ENCODE measurements around the gene NMT1. TPM values are rescaled to one million over a fixed set of nuclear protein-coding genes. Genes with fewer than 3 reads are reported as not detected.

Gene NMT1
- total RNA-seq, 1 donor from 2014 or later: 114 TPM

GRCh38 chr17:45098869-45099616, 37.9 kb downstream of the NMT1 start:
- peak; percentile 92 for DNase-seq

GRCh38 chr17:45101546-45101882, 40.4 kb downstream of the NMT1 start:
- intact Hi-C loops (cut with micrococcal nuclease): no loop called here
- ATAC-seq (no peak), DNase-seq (peak; percentile 13)

More at GRCh38 chr17:45098869-45099616, 37.9 kb downstream of the NMT1 start:
- intact Hi-C loops (cut with micrococcal nuclease): loop anchor here (10.0 kb wide), 1 partner anchor 184 kb away; the partner anchor contains the start of gene GFAP
- peak; percentile 75 for ATAC-seq

DNA sequence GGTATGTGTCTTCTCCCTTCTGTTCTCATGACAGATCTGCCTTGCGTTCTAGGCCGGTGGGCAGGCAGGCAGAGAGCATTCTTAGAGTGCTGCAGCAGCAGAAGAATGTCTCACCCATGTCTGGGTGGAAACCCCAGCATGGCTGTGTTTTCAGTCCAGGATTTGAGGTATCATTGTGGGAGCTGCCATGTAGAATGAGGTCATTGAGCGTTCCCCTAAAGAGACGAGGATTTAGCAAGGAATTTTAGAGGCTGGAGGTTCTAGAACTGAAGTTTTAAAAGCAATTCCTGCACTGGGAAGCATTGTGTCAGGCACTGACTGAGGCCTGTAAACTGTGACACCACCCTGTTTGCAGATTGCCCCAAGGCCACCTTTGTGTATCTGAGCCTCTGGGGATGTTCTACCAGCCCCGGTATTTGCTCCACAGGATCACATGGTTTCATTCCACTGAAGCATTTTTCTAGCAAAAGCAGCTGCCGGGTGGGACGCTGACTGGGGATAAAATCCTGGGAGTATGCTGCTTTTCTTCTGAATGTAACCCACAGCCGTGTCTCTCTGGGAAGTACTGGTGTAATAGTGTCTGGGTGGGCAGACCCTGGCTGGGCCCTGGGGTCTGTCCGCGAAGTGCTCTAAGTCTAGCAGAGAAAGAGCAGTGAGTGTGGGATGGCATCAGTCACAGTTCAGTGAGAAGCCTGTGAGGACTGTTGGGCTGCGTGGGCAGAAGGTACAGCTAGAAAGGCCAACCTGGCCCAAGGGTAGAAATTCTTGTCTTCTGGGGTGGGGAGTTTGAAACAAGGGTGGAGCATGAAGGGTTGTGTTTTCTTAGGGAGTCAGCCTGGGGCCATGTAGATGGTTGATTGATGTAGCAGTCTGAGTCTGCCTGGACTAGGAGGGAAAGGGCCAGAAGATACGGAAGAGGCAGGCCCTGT, 41.0 kb downstream of the NMT1 start:
- intact Hi-C loops (cut with micrococcal nuclease): no loop called here
- DNase-seq (no peak), ATAC-seq (peak; percentile 1)

- ATAC-seq: no peak
- intact Hi-C loops (cut with micrococcal nuclease): no loop called here
- DNase-seq: no peak
Measured at GRCh38 chr17:45102856-45103255, 41.7 kb downstream of the NMT1 start.

- DNase-seq: peak; percentile 67
- ATAC-seq: peak; percentile 80
- intact Hi-C loops (cut with micrococcal nuclease): no loop called here
Measured at GRCh38 chr17:45103269-45103795, 42.2 kb downstream of the NMT1 start.

DNA sequence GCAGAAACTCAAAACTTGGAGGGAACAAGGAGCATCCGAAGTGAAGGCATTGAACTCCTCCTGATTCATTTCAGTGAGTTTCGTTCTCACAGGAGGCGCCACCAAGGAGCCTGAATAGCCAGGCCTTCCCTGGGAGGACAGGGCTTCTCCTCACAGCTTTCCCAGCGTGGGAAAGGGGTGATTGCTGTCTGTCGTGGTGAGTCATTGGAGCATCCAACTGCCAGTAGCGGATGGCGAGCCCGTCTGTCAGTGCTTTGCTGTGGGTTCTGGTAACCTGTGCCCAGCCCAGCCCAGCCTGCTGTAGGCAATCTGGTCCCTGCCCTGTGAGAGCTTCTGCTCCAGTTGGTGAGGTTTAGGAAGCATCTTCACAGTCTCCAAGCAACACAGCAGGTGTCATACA, 42.9 kb downstream of the NMT1 start:
- ATAC-seq (no peak), DNase-seq (no peak)
- intact Hi-C loops (cut with micrococcal nuclease): no loop called here

DNA sequence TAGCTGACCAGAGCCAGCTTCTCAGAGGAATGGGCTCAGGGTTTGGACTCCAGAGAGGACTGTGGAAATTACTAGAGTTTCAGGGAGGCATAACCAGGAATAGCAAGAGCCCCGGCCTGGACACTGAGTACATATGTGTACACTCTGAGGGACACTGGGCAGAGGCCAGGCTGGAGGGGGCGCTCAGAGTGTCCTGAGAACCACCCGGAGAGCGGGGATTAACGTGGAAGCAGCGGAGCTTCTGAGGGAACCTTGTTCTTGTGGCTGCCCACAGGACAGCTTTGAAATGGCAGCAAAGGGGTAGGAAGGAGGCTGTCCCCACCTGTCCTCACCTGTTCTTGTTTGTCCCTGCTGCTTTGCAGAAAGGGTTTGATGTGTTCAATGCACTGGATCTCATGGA, 43.4 kb downstream of the NMT1 start:
- no peak for DNase-seq
- intact Hi-C loops (cut with micrococcal nuclease): no loop called here
- no peak for ATAC-seq

DNA sequence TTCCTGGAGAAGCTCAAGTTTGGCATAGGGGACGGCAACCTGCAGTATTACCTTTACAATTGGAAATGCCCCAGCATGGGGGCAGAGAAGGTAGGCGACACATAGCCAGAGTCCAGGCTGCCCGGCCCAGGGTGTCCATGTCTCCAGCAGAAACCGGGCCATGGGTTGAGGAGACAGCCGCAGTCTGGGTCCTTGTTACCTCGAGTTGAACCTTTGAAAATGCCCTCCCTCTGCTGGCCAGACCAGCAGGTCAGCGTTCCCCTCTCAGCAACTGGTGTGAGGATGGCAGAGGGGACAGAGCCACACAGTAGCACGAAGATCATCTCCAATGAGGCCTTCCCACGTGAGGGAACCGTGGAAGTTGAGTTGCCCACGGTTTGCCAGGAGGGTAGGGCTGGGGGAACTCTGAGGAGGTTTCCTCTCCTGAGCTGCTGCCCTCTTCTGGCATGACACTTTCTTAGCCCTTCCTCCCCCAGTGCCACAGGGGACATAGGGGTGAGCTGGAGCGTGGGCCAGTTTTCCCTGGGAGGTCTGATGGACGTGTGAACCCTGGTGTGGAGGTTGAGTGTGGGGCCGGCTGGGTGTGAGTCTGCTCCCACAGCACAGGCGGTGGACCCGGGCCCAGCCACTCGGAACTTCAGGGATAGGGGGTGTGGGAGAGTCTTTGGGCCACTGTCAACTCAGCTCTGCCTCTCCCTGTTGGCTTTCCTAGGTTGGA, 43.9 kb downstream of the NMT1 start:
- DNase-seq (no peak), ATAC-seq (no peak)
- intact Hi-C loops (cut with micrococcal nuclease): no loop called here

DNA sequence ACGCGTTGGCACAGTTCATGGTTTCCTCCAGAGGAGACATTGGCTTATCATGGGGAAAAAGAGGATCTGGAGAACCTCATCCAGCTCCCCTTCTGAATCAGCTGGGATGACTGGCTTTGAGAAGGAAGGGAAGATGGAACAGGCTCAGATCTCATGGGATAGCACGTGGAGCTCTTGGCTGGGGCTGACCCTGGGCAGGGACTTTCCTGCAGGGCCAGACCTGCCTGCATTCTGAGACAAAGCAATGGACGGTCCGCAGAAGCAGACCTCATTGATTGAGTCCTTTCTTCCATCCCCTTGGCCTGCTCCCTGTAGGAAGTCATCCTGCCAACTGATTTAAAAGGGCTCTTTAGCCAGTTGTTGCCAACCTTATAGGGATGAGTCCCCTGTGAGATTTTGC, 45.0 kb downstream of the NMT1 start:
- intact Hi-C loops (cut with micrococcal nuclease): no loop called here
- no peak for ATAC-seq
- no peak for DNase-seq

DNA sequence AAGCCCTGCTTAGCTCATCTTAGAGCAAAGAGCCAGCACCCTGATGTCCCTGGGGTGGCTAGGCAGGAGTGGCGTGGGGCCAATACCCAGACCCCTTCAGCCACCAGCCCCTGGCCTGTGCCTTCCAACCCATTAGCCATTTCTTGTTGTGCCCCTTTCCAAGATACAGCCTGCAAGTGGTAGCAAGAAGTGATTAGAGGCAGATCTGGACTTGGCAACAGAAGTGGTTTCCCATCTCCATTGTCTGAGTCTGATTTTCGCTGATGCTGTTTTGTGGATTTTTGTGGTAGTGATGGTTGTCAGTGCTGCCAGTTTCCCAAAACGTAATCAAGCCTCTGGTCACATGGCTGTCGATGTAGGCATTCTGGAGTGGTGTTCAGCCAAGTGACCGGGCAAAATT, 45.5 kb downstream of the NMT1 start:
- ATAC-seq: no peak
- intact Hi-C loops (cut with micrococcal nuclease): no loop called here
- no peak for DNase-seq

DNA sequence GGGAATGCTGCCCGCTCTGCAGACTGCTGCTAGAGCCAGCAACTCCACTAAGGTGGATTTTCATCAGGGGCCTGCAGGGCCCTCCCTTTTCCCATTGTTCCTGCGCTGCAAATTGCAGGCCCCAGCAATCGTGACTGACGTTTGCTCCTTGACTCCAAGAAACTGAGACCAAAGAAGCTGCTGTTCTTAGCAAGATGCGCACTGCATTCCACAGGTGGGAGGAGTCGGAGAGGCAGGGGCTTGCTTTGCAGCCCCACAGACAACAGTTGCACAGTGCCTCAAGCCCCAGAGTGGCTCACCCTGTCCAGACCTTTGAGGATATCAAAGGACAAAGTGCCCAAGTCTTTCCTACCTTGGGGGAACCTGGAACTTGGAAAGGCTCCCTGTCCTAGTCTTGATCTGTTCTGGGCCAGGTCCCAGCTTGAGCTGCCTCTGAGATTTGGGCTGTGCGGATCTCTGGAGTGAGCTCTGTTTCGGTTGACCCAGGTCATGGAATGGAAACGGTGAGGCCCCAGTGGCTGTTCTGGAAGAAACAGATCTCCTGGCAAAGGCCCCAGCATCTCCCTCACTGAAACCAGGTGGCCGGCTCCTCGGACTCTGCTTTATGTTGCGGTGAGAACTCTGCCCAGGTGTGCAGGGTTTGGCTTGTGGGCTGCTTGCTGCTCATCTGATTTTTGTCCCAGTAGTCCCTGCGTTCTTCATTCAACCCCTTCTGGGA, 46.3 kb downstream of the NMT1 start:
- intact Hi-C loops (cut with micrococcal nuclease): no loop called here
- ATAC-seq (no peak), DNase-seq (no peak)

DNA sequence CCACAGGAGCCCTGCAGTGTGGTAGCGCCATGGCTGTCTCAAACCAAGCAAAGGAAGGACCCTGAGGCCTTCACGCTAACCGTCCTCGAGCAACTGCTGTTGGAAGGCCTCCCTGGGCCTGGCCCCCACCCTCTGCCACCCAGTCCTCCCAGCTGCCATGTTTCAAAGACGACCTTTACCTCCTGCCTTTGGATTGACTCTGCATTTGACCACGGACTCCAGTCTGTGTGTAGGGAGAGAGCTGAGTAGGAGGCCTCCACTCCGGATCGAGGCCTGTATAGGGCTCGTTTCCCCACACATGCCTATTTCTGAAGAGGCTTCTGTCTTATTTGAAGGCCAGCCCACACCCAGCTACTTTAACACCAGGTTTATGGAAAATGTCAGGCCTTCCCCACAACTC, 46.9 kb downstream of the NMT1 start:
- ATAC-seq (no peak), DNase-seq (no peak)
- intact Hi-C loops (cut with micrococcal nuclease): no loop called here

GRCh38 chr17:45108595-45109521, 47.7 kb downstream of the NMT1 start:
- DNase-seq (peak; percentile 66), ATAC-seq (peak; percentile 2)
- intact Hi-C loops (cut with micrococcal nuclease): no loop called here

GRCh38 chr17:45110676-45111611, 49.8 kb downstream of the NMT1 start:
- intact Hi-C loops (cut with micrococcal nuclease): no loop called here
- peak; percentile 73 for DNase-seq

GRCh38 chr17:45111850-45112249, 50.7 kb downstream of the NMT1 start:
- no peak for ATAC-seq
- DNase-seq: no peak
- intact Hi-C loops (cut with micrococcal nuclease): no loop called here

More at GRCh38 chr17:45110676-45111611, 49.8 kb downstream of the NMT1 start:
- peak; percentile 85 for ATAC-seq

DNA sequence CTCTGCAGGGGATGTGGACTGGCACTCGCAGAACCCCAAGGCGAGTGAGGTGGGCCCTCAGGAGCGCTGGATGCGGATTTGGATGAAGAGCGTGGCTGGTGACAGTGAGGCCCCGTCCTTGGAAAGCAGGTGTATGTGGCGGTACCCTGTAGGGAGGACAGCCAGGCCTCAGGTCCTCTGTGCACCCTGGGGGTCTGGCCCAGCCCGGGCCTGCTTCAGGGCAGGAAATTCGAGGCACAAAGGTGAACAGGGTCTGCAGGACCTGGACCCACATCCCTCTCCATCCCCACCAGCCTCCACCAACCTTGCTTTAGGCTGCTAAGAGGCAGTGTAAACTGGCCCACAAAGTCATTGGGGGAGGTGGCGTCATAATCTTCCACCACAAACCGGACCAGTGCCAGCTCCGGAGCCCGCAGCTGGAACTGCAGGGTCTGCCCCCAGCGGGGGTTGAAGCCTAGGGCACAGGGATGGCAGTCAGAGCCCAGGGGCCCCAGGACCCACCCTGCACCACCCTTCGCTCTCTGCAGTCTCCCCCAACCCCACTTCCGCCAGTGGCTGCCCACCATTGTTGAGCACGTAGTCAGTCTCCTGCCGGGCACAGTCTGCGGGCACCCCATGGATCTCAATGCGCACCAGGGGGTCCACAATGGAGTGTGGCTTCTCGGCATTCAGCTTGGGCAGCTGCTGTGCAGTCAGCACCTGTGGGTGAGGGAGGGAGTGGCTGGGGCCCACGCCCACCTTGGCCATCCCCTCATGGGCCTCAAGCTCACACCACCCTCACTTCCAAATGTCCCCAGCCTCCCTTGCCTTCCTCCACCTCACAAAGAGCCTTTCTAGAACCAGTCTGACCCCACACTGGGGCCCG, 51.7 kb downstream of the NMT1 start:
- ATAC-seq (no peak), DNase-seq (no peak)
- intact Hi-C loops (cut with micrococcal nuclease): no loop called here

All from left ventricle myocardium superior (tissue), 1 donor.